GM18505 (cell line): ENCODE data around the gene SLC35F1.

Experiments used
- ATAC-seq: cut with Tn5 transposase; IDR thresholded peaks from one replicate; pipeline ENCODE4 v1.9.1; 2021; ENCODE audit not compliant: unreplicated experiment
- POLR2A ChIP-seq: IDR thresholded peaks from 4 replicates; pipeline ENCODE4 v1.6.1; 2011; ENCODE audit warnings: borderline replicate concordance; ENCODE audit not compliant: insufficient read depth, insufficient read length; ENCODE audit errors: extremely low read depth

Gene SLC35F1

GRCh38 chr6:118134736-118135135 lies 227.7 kb downstream of the SLC35F1 start:
- no peak for TF ChIP-seq POLR2A
- ATAC-seq = no peak

DNA sequence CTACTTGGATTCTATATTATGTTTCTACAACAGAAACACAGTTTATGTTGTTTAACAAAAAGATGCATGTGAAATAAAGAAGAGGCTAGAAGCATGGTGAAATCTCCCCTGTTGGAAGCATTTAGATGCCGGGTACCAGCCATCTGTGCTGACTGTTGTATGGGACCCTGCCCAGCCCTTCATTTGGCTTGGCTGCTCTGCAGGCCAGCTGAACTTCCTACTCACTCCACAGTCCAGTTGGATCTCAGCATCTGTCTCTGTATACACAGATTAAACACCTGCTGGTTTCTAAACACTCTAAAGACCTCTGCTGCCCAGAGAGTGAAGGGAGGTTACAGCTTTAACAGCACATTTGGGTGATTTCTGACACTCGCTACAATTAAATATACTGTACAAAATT lies 228.3 kb downstream of the SLC35F1 start:
- TF ChIP-seq POLR2A = no peak

GRCh38 chr6:118141211-118141610 lies 234.1 kb downstream of the SLC35F1 start:
- ATAC-seq = no peak
- no peak for TF ChIP-seq POLR2A

More for the DNA sequence above, 228.3 kb downstream of the SLC35F1 start:
- ATAC-seq = no peak

- no peak for ATAC-seq
- TF ChIP-seq POLR2A = no peak
Observed at GRCh38 chr6:118146584-118146983, 239.5 kb downstream of the SLC35F1 start.

GRCh38 chr6:118147511-118147910 lies 240.4 kb downstream of the SLC35F1 start:
- ATAC-seq = no peak
- no peak for TF ChIP-seq POLR2A

DNA sequence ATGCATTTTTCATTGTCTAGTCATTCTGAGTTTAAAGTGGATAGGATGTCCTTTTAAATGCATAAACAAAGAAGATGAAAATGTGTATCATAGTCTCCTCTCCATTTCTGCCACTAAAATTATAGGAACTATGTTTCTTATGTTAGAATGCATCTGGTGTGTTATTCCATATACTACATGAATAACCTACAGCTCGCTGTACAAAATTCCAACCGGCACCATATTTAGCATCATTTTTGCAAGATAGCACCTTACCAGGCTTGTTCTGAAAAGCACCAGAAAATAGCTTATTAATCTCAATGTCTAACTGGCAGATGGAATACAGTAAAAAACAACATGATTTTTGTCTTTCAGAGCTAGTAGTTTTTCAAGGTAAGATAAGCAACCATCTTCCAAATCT lies 241.5 kb downstream of the SLC35F1 start:
- ATAC-seq = no peak
- TF ChIP-seq POLR2A = no peak

- TF ChIP-seq POLR2A = no peak
- no peak for ATAC-seq
Observed at GRCh38 chr6:118152524-118152923, 245.5 kb downstream of the SLC35F1 start.

DNA sequence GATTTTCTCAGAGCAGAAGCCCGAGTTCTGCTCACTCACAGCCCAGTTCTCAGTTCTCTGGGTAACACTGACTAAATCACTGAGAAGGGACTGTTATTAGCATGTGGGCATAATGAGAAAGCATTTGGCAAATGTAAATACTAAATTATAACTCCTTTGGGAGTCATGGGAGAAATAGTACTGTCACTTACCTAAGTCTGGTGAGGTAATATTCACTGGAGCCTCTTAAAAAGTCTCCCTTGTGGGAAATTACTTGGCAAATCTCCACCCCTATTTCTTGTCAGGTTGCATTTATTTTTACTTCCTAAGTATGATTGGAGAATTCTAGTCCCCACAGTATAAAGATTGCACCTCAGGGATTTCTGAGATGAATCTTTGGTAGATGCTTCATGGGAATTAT lies 254.3 kb downstream of the SLC35F1 start:
- ATAC-seq = no peak
- no peak for TF ChIP-seq POLR2A

GRCh38 chr6:118163542-118163941 lies 256.5 kb downstream of the SLC35F1 start:
- no peak for ATAC-seq
- no peak for TF ChIP-seq POLR2A

DNA sequence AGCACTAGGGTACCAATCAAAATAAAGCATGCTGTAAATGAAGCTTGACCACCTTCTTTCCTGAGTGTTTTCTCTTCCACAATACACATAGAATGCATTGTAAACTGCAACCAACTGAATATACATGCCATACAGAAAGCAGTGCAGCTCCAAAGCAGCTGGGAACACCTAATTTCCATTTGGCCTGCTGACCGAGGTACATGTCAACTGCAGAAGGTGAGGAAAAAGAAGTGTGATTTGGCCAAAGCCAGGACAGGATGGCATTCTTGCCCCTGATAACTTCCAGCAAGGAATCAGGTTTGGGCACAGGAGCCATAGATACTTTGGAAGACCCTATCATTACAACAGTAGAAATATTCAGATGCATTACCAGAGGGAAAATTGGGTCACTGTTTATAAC lies 258.4 kb downstream of the SLC35F1 start:
- ATAC-seq = no peak
- TF ChIP-seq POLR2A = no peak

- TF ChIP-seq POLR2A = no peak
- no peak for ATAC-seq
Observed at GRCh38 chr6:118168421-118168820, 261.4 kb downstream of the SLC35F1 start.

DNA sequence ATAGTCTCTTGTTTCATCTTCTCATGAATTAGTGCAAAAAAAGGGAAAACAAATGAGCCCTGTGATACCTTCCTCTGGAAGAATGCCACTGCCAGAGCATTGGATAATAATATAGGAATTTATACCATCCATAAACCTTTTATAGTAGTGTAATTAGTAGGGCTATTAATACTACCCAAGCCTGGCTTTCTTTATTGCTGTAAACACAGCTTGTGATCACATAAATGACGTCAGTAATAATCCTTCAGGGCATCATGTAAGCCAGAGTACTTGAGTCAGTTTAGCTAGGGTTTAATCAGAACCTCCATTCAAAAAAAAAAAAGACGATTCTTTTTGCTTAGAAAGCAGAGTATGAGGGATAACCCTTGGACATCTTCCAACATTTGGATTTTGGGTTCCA lies 264.8 kb downstream of the SLC35F1 start:
- no peak for TF ChIP-seq POLR2A
- ATAC-seq = no peak

DNA sequence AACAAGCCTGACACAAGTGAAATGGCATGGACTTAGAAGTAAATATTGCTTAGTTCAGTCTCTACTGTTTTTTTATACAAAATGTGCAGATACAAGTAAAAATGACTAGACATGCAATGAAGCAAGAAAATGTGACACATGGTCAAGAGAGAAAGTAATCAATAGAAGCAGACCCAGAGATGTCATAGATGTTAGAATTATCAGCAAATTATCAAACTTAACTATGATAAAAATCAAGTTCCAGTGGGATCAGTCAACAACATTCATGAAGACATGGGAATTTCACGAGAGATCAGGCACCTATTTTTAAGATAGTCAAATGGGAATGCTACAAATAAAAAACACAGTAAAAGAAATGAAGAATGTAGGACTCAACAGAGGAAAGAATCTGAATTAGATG lies 267.0 kb downstream of the SLC35F1 start:
- ATAC-seq = no peak
- no peak for TF ChIP-seq POLR2A

- no peak for ATAC-seq
- no peak for TF ChIP-seq POLR2A
Observed at GRCh38 chr6:118177720-118178119, 270.7 kb downstream of the SLC35F1 start.

DNA sequence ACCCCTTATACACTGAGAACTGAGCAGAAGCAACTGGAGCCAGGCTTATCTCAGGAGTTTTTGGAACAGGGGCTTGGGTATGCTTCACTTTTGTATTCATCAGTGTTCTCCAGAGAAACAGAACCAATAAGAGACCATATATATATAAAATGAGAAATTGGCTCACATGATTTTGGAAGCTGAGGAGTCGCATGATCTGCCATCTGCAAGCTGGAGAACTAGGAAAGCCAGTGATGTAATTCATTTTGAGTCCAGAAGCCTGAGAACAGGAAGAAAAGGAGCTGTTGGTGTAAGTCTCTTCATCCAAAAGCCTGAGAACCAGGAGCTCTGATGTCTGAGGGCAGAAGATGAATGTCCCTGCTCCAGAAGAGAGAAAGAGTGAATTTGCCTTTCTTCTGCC lies 272.0 kb downstream of the SLC35F1 start:
- TF ChIP-seq POLR2A = no peak
- no peak for ATAC-seq

GRCh38 chr6:118186672-118187567 lies 279.9 kb downstream of the SLC35F1 start:
- peak; percentile 62 for ATAC-seq
- TF ChIP-seq POLR2A = no peak
